RWPE1 (cell line): ENCODE data around the gene NFYC.

Experiments
- CTCF ChIA-PET: fragments of 350-600 bp; sonication (Branson Sonifier 250); formaldehyde crosslinking; extraction: SDS; loops from one replicate; lab custom pipeline; 2021; lab: Yijun Ruan, JAX
- POLR2A ChIA-PET: fragments of 400-600 bp; formaldehyde crosslinking; extraction: SDS; loops from one replicate; lab custom pipeline; 2020; ENCODE audit warnings: antibody characterized with exemption; ENCODE audit not compliant: low non-redundant PET; lab: Yijun Ruan, JAX
- DNase-seq: peaks from one replicate; pipeline ENCODE4 v3.0.0; 2012; ENCODE audit warnings: low spot score
- H3K27ac ChIP-seq: fragments of 450-650 bp; 2 replicates; pipeline ENCODE4 v1.5.1; 2017
- CTCF ChIP-seq: fragments of 450-650 bp; conservative IDR thresholded peaks from 2 replicates; pipeline ENCODE4 v1.5.1; 2017; ENCODE audit warnings: low read depth, mild to moderate bottlenecking

NFYC gene

GRCh38 chr1:40650075-40650474 is 41.4 kb upstream of the NFYC start:
- ChIA-PET CTCF (interaction anchor here (0.6 to 1.1 kb wide), 2 partner anchors 10 to 58 kb away, joined by 3 read pairs; no protein-coding TSS in a partner anchor), POLR2A (no interaction called here)
- no peak overlapping the region for H3K27ac ChIP-seq
- no peak for DNase-seq
- TF ChIP-seq CTCF, result no peak

GRCh38 chr1:40651138-40651857 is 40.2 kb upstream of the NFYC start:
- no peak overlapping the region for H3K27ac ChIP-seq
- CTCF ChIA-PET, result interaction anchor here (1.1 kb wide), 1 partner anchor 37 kb away, joined by 3 read pairs; no protein-coding TSS in a partner anchor
- POLR2A ChIA-PET, result no interaction called here
- no peak for DNase-seq
- TF ChIP-seq CTCF, result no peak

- ChIA-PET POLR2A (no interaction called here), CTCF (interaction anchor here (0.6 to 0.7 kb wide), 2 partner anchors 65 to 538 kb away, joined by 3 to 4 read pairs; no protein-coding TSS in a partner anchor)
- no peak overlapping the region for H3K27ac ChIP-seq
- DNase-seq, result no peak
- TF ChIP-seq CTCF, result no peak
Observed at GRCh38 chr1:40652468-40652867, 39.0 kb upstream of the NFYC start.

- DNase-seq, result no peak
- CTCF ChIA-PET, result interaction anchor here (0.6 to 0.7 kb wide), 2 partner anchors 65 to 537 kb away, joined by 3 to 4 read pairs; no protein-coding TSS in a partner anchor
- no peak for TF ChIP-seq CTCF
- no peak overlapping the region for H3K27ac ChIP-seq
- POLR2A ChIA-PET, result no interaction called here
Observed at GRCh38 chr1:40652979-40653378, 38.5 kb upstream of the NFYC start.

GRCh38 chr1:40653851-40654537 is 37.5 kb upstream of the NFYC start:
- no peak for TF ChIP-seq CTCF
- H3K27ac ChIP-seq, result no peak overlapping the region
- ChIA-PET CTCF (no interaction called here), POLR2A (no interaction called here)
- DNase-seq, result no peak

- H3K27ac ChIP-seq, result no peak overlapping the region
- POLR2A ChIA-PET, result no interaction called here
- TF ChIP-seq CTCF, result no peak
- CTCF ChIA-PET, result interaction anchor here (0.6 to 0.7 kb wide), 2 partner anchors 21 to 68 kb away, joined by 3 read pairs; no protein-coding TSS in a partner anchor
- DNase-seq, result no peak
Observed at GRCh38 chr1:40657046-40657445, 34.5 kb upstream of the NFYC start.
